CD4-positive, alpha-beta T cell (primary cell): ENCODE data around the gene CHGA. TPM values are rescaled to one million over a fixed set of nuclear protein-coding genes. Genes with fewer than 3 reads are reported as not detected.

Experiments used
- ATAC-seq: fragments of 200-7000 bp; cut with Tn5 transposase; one replicate; pipeline ENCODE4 v1.10.0; 2022; ENCODE audit warnings: mild to moderate bottlenecking; ENCODE audit not compliant: poor library complexity
- CTCF ChIA-PET: fragments of 350-600 bp; sonication (Branson Sonifier 250); formaldehyde crosslinking; loops from one replicate; lab custom pipeline; 2021; ENCODE audit warnings: antibody characterized with exemption, inconsistent platforms; lab: Charles Lee
- POLR2A ChIA-PET: fragments of 350-600 bp; sonication (Branson Sonifier 250); formaldehyde crosslinking; loops from one replicate; lab custom pipeline; 2021; ENCODE audit warnings: antibody characterized with exemption, inconsistent platforms; lab: Charles Lee
- DNase-seq, 14 experiments: peaks; one replicate each; pipeline ENCODE4 v3.0.0-alpha.2; 2013 to 2020; ENCODE audit warnings: mixed read lengths in 2 of 14
- H3K27ac ChIP-seq, 2 donors: one replicate each; pipeline versions ENCODE4 v1.5.1 to v1.7.0; 2013; ENCODE audit warnings: low read length in 2 of 2, low read depth in 1 of 2, mild to moderate bottlenecking in 1 of 2
- H3K27me3 ChIP-seq, 2 experiments: 1 replicate in 1 of 2; 2 replicates in 1 of 2; pipeline versions ENCODE4 v1.6.1 to v1.7.0; 2013; ENCODE audit warnings: low read length in 2 of 2, control low read depth in 1 of 2, mild to moderate bottlenecking in 1 of 2, moderate library complexity in 1 of 2; ENCODE audit not compliant: insufficient read depth in 2 of 2, control insufficient read depth in 1 of 2
- H3K36me3 ChIP-seq: one replicate; pipeline ENCODE4 v1.6.1; 2013; ENCODE audit warnings: low read length, control low read depth; ENCODE audit not compliant: insufficient read depth
- H3K4me1 ChIP-seq: one replicate; pipeline ENCODE4 v1.6.1; 2013; ENCODE audit warnings: low read length, control low read depth; ENCODE audit not compliant: insufficient read depth
- H3K4me3 ChIP-seq: one replicate; pipeline ENCODE4 v1.5.1; 2013; ENCODE audit warnings: mild to moderate bottlenecking, low read length, moderate library complexity
- H3K9me3 ChIP-seq, 2 experiments: 1 replicate in 1 of 2; 2 replicates in 1 of 2; pipeline versions ENCODE4 v1.6.1 to v1.7.0; 2013; ENCODE audit warnings: low read length in 2 of 2, mild to moderate bottlenecking in 2 of 2, control low read depth in 1 of 2, moderate library complexity in 1 of 2; ENCODE audit not compliant: control insufficient read depth in 1 of 2, insufficient read depth in 1 of 2
- H3K27ac Mint-ChIP-seq: one replicate; pipeline ENCODE4 v1.8.0; 2020; ENCODE audit warnings: mixed read lengths
- H3K27me3 Mint-ChIP-seq: one replicate; pipeline ENCODE4 v1.8.0; 2021; ENCODE audit warnings: mixed read lengths
- H3K36me3 Mint-ChIP-seq: one replicate; pipeline ENCODE4 v1.8.0; 2021; ENCODE audit warnings: low read depth, mixed read lengths
- H3K4me1 Mint-ChIP-seq: one replicate; pipeline ENCODE4 v1.8.0; 2021; ENCODE audit warnings: low read depth, mixed read lengths
- H3K4me3 Mint-ChIP-seq: one replicate; pipeline ENCODE4 v1.8.0; 2020; ENCODE audit warnings: mild to moderate bottlenecking, mixed read lengths
- H3K9me3 Mint-ChIP-seq: one replicate; pipeline ENCODE4 v1.8.0; 2020; ENCODE audit warnings: mixed read lengths
- CTCF ChIP-seq: fragments of 200-600 bp; IDR thresholded peaks from one replicate; pipeline ENCODE4 v1.8.0; 2022; ENCODE audit warnings: antibody characterized with exemption, mild to moderate bottlenecking
- intact Hi-C, 2 experiments: fragments of 100-400 bp; cut with DNase I in 1 of 2; cut with micrococcal nuclease in 1 of 2; formaldehyde crosslinking; loops; one replicate each; pipeline versions ENCODE4 v1.15.1 to v1.9.0; 2023 to 2025; cut with DNase I, micrococcal nuclease
- total RNA-seq, 174 experiments: library from RNA in 2 of 174; stranded (reverse) in 2 of 174; gene quantifications; one replicate each; pipeline ENCODE4 v1.2.3 and lab custom pipeline; 2021 to 2026

The CHGA gene
- total RNA-seq, 2 experiments from 2014 or later: not detected

GRCh38 chr14:92927349-92928257 lies 4.7 kb downstream of the CHGA start:
- H3K36me3 ChIP-seq: no peaks in the 10 kb centered on the region
- TF ChIP-seq CTCF: no peak
- intact Hi-C loops: no loop called here
- ChIA-PET POLR2A (no interaction called here), CTCF (no interaction called here)
- H3K27ac Mint-ChIP-seq: no peak overlapping the region
- no peak overlapping the region for H3K4me3 ChIP-seq
- peaks cover 6% of the 10 kb centered on the region for H3K4me1 ChIP-seq
- H3K9me3 Mint-ChIP-seq: peaks cover 4% of the 10 kb centered on the region
- H3K27me3 Mint-ChIP-seq: peaks cover 18% of the 10 kb centered on the region
- no peaks in the 10 kb centered on the region for H3K4me1 Mint-ChIP-seq
- H3K36me3 Mint-ChIP-seq: no peaks in the 10 kb centered on the region
- peaks cover 4 to 11% of the 10 kb centered on the region in 2 experiments for H3K27me3 ChIP-seq
- no peak overlapping the region for H3K27ac ChIP-seq
- peaks cover 0 to 16% of the 10 kb centered on the region in 2 experiments for H3K9me3 ChIP-seq
- H3K4me3 Mint-ChIP-seq: no peak overlapping the region
- DNase-seq (no peak), ATAC-seq (no peak)

- TF ChIP-seq CTCF: no peak
- no peak overlapping the region for H3K27ac Mint-ChIP-seq
- no peaks in the 10 kb centered on the region for H3K4me1 Mint-ChIP-seq
- ChIA-PET POLR2A (no interaction called here), CTCF (no interaction called here)
- H3K4me3 Mint-ChIP-seq: no peak overlapping the region
- ATAC-seq (no peak), DNase-seq (no peak)
- intact Hi-C loops: no loop called here
- peaks cover 16% of the 10 kb centered on the region for H3K27me3 Mint-ChIP-seq
- Histone ChIP-seq H3K4me1 (peaks cover 6% of the 10 kb centered on the region), H3K27me3 (peaks cover 0 to 11% of the 10 kb centered on the region in 2 experiments), H3K4me3 (no peak overlapping the region), H3K27ac (no peak overlapping the region), H3K36me3 (no peaks in the 10 kb centered on the region), H3K9me3 (peaks cover 0 to 12% of the 10 kb centered on the region in 2 experiments)
- peaks cover 4% of the 10 kb centered on the region for H3K9me3 Mint-ChIP-seq
- no peaks in the 10 kb centered on the region for H3K36me3 Mint-ChIP-seq
Observed at GRCh38 chr14:92928258-92928629, 5.3 kb downstream of the CHGA start.

- DNase-seq: no peak
- Mint-ChIP-seq H3K27ac (no peak overlapping the region), H3K27me3 (peaks cover 16% of the 10 kb centered on the region), H3K9me3 (peaks cover 4% of the 10 kb centered on the region), H3K4me1 (no peaks in the 10 kb centered on the region), H3K36me3 (no peaks in the 10 kb centered on the region), H3K4me3 (no peak overlapping the region)
- H3K9me3 ChIP-seq: peaks cover 0 to 3% of the 10 kb centered on the region in 2 experiments
- H3K4me1 ChIP-seq: peaks cover 2% of the 10 kb centered on the region
- ChIA-PET CTCF (no interaction called here), POLR2A (interaction anchor here (0.6 kb wide), 1 partner anchor 290 kb away, joined by 3 read pairs; no protein-coding TSS in a partner anchor)
- H3K27me3 ChIP-seq: peaks cover 0 to 5% of the 10 kb centered on the region in 2 experiments
- no peak for TF ChIP-seq CTCF
- ATAC-seq: no peak
- intact Hi-C loops: no loop called here
- H3K27ac ChIP-seq: no peak overlapping the region
- H3K36me3 ChIP-seq: no peaks in the 10 kb centered on the region
- H3K4me3 ChIP-seq: no peak overlapping the region
Observed at GRCh38 chr14:92928961-92929688, 6.2 kb downstream of the CHGA start.
